Esophagus mucosa (tissue), 1 donor: ENCODE data around the gene SLC6A8. TPM values are rescaled to one million over a fixed set of nuclear protein-coding genes. Genes with fewer than 3 reads are reported as not detected.
"Not testable (repeated sequence)": the region's sequence is repeated elsewhere in the genome, so short reads cannot be mapped to it uniquely, and the experiment has no call there.

Experiments used
- ATAC-seq: fragments of 200-7000 bp; cut with Tn5 transposase; one replicate; pipeline ENCODE4 v1.9.1; 2020
- total RNA-seq: library from RNA; stranded (reverse); gene quantifications from one replicate; pipeline ENCODE4 v1.2.4, GENCODE V29; 2023
- donor health status: DM: yes; HTN: yes; CAD: no.

SLC6A8 gene
- total RNA-seq, 1 donor from 2014 or later, result 62.0 TPM

- no peak for ATAC-seq
Measured at GRCh38 chrX:153672531-153673427, 14.9 kb upstream of the SLC6A8 start.

- ATAC-seq, result no peak
Measured at GRCh38 chrX:153673428-153674218, 14.1 kb upstream of the SLC6A8 start, which contains the start of gene PNCK. Gene PNCK (minus strand): TSS chrX:153673813. CDS start chrX:153673076, 737 bp downstream.

GRCh38 chrX:153674219-153674851 lies 13.4 kb upstream of the SLC6A8 start:
- ATAC-seq, result no peak

GRCh38 chrX:153681175-153681574 lies 6.6 kb upstream of the SLC6A8 start:
- ATAC-seq, result no peak

GRCh38 chrX:153683486-153683885 lies 4.2 kb upstream of the SLC6A8 start:
- not testable (repeated sequence) for ATAC-seq

GRCh38 chrX:153684467-153685155 lies 3.1 kb upstream of the SLC6A8 start:
- no peak for ATAC-seq

- no peak for ATAC-seq
Measured at GRCh38 chrX:153685156-153685536, 2.6 kb upstream of the SLC6A8 start.

- ATAC-seq, result no peak
Measured at GRCh38 chrX:153685751-153686696, 1.7 kb upstream of the SLC6A8 start.

GRCh38 chrX:153686711-153687110 lies 1.0 kb upstream of the SLC6A8 start:
- peak; percentile 17 for ATAC-seq

GRCh38 chrX:153688071-153688470 lies 345 bp downstream of the SLC6A8 start:
- ATAC-seq, result no peak

GRCh38 chrX:153688506-153688905 lies 780 bp downstream of the SLC6A8 start:
- no peak for ATAC-seq

- no peak for ATAC-seq
Measured at GRCh38 chrX:153688911-153689590, 1.3 kb downstream of the SLC6A8 start.

GRCh38 chrX:153689654-153690465 lies 2.1 kb downstream of the SLC6A8 start:
- peak; percentile 19 for ATAC-seq

- no peak for ATAC-seq
Measured at GRCh38 chrX:153690466-153690865, 2.7 kb downstream of the SLC6A8 start.

- ATAC-seq, result not testable (repeated sequence)
Measured at GRCh38 chrX:153691032-153691827, 3.5 kb downstream of the SLC6A8 start.

- no peak for ATAC-seq
Measured at GRCh38 chrX:153692003-153692402, 4.3 kb downstream of the SLC6A8 start.

GRCh38 chrX:153692611-153693156 lies 5.0 kb downstream of the SLC6A8 start:
- ATAC-seq, result no peak
